ENCODE results near the gene MYADML2.
"Not testable (repeated sequence)": the region's sequence is repeated elsewhere in the genome, so short reads cannot be mapped to it uniquely, and the experiment has no call there.

MYADML2 gene

GRCh38 chr17:81984773-81985410, 37.9 kb upstream of the MYADML2 start:
- H3K4me3 ChIP-seq (ENCODE audit: low read length), result no peak overlapping the region

GRCh38 chr17:81983639-81984373, 36.8 kb upstream of the MYADML2 start:
- no peak overlapping the region for H3K4me3 ChIP-seq (ENCODE audit: low read length)
- H3K4me1 ChIP-seq (ENCODE audit: insufficient read depth, low read length), result no peaks in the 10 kb centered on the region
- no peaks in the 10 kb centered on the region for H3K27me3 ChIP-seq (ENCODE audit: insufficient read depth, low read length)
- H3K36me3 ChIP-seq (ENCODE audit: insufficient read depth, low read length), result peaks cover 36% of the 10 kb centered on the region
- H2AFZ ChIP-seq (ENCODE audit: low read depth, low read length), result no peak overlapping the region
- H3K9me3 ChIP-seq (ENCODE audit: low read length), result no peaks in the 10 kb centered on the region

More at GRCh38 chr17:81984773-81985410, 37.9 kb upstream of the MYADML2 start:
- H3K9me3 ChIP-seq (ENCODE audit: low read length), result peaks cover 2% of the 10 kb centered on the region
- H2AFZ ChIP-seq (ENCODE audit: low read depth, low read length), result no peak overlapping the region
- peaks cover 36% of the 10 kb centered on the region for H3K36me3 ChIP-seq (ENCODE audit: insufficient read depth, low read length)
- no peaks in the 10 kb centered on the region for H3K27me3 ChIP-seq (ENCODE audit: insufficient read depth, low read length)
- H3K4me1 ChIP-seq (ENCODE audit: insufficient read depth, low read length), result no peaks in the 10 kb centered on the region

GRCh38 chr17:81983011-81983638, 36.1 kb upstream of the MYADML2 start:
- peaks cover 36% of the 10 kb centered on the region for H3K36me3 ChIP-seq (ENCODE audit: insufficient read depth, low read length)
- peaks cover 3% of the 10 kb centered on the region for H3K4me1 ChIP-seq (ENCODE audit: insufficient read depth, low read length)
- no peak overlapping the region for H2AFZ ChIP-seq (ENCODE audit: low read depth, low read length)
- no peaks in the 10 kb centered on the region for H3K27me3 ChIP-seq (ENCODE audit: insufficient read depth, low read length)
- no peak overlapping the region for H3K4me3 ChIP-seq (ENCODE audit: low read length)
- H3K9me3 ChIP-seq (ENCODE audit: low read length), result no peaks in the 10 kb centered on the region

GRCh38 chr17:81981511-81981910, 34.5 kb upstream of the MYADML2 start:
- H3K4me3 ChIP-seq (ENCODE audit: low read length); H3K4me1 ChIP-seq (ENCODE audit: insufficient read depth, low read length); H2AFZ ChIP-seq (ENCODE audit: low read depth, low read length); H3K27me3 ChIP-seq (ENCODE audit: insufficient read depth, low read length); H3K9me3 ChIP-seq (ENCODE audit: low read length): not testable (repeated sequence)
- peaks cover 32% of the 10 kb centered on the region for H3K36me3 ChIP-seq (ENCODE audit: insufficient read depth, low read length)

- Histone ChIP-seq H3K4me3 (ENCODE audit: low read length) (no peak overlapping the region), H3K27me3 (ENCODE audit: insufficient read depth, low read length) (no peaks in the 10 kb centered on the region), H3K4me1 (ENCODE audit: insufficient read depth, low read length) (peaks cover 9% of the 10 kb centered on the region), H3K36me3 (ENCODE audit: insufficient read depth, low read length) (peaks cover 28% of the 10 kb centered on the region), H3K9me3 (ENCODE audit: low read length) (no peaks in the 10 kb centered on the region), H2AFZ (ENCODE audit: low read depth, low read length) (no peak overlapping the region)
These were observed 33.8 kb upstream of the MYADML2 start for GRCh38 chr17:81980707-81981343.

GRCh38 chr17:81980122-81980521, 33.1 kb upstream of the MYADML2 start:
- no peak overlapping the region for H2AFZ ChIP-seq (ENCODE audit: low read depth, low read length)
- H3K4me3 ChIP-seq (ENCODE audit: low read length), result no peak overlapping the region
- H3K36me3 ChIP-seq (ENCODE audit: insufficient read depth, low read length), result peaks cover 22% of the 10 kb centered on the region
- H3K27me3 ChIP-seq (ENCODE audit: insufficient read depth, low read length), result no peaks in the 10 kb centered on the region
- H3K4me1 ChIP-seq (ENCODE audit: insufficient read depth, low read length), result peaks cover 9% of the 10 kb centered on the region
- H3K9me3 ChIP-seq (ENCODE audit: low read length), result no peaks in the 10 kb centered on the region

GRCh38 chr17:81978524-81979298, 31.7 kb upstream of the MYADML2 start:
- Histone ChIP-seq H2AFZ (ENCODE audit: low read depth, low read length) (no peak overlapping the region), H3K9me3 (ENCODE audit: low read length) (no peaks in the 10 kb centered on the region), H3K4me1 (ENCODE audit: insufficient read depth, low read length) (peaks cover 9% of the 10 kb centered on the region), H3K4me3 (ENCODE audit: low read length) (peak overlapping the region; percentile 57), H3K27me3 (ENCODE audit: insufficient read depth, low read length) (no peaks in the 10 kb centered on the region), H3K36me3 (ENCODE audit: insufficient read depth, low read length) (peaks cover 15% of the 10 kb centered on the region)

- Histone ChIP-seq H3K27me3 (ENCODE audit: insufficient read depth, low read length) (no peaks in the 10 kb centered on the region), H2AFZ (ENCODE audit: low read depth, low read length) (peak within 1 kb of the TSS; percentile 92), H3K36me3 (ENCODE audit: insufficient read depth, low read length) (peaks cover 9% of the 10 kb centered on the region), H3K4me1 (ENCODE audit: insufficient read depth, low read length) (peaks cover 9% of the 10 kb centered on the region), H3K9me3 (ENCODE audit: low read length) (peaks cover 3% of the 10 kb centered on the region), H3K4me3 (ENCODE audit: low read length) (peak within 1 kb of the TSS; percentile 57)
These were observed 30.3 kb upstream of the MYADML2 start, which contains the start of gene ASPSCR1 for GRCh38 chr17:81977211-81977808. ASPSCR1 (plus strand) TSS chr17:81977629; CDS start chr17:81977647, 18 bp downstream.

GRCh38 chr17:81976332-81977210, 29.5 kb upstream of the MYADML2 start:
- Histone ChIP-seq H2AFZ (ENCODE audit: low read depth, low read length) (peak overlapping the region; percentile 92), H3K27me3 (ENCODE audit: insufficient read depth, low read length) (no peaks in the 10 kb centered on the region), H3K36me3 (ENCODE audit: insufficient read depth, low read length) (peaks cover 9% of the 10 kb centered on the region)

GRCh38 chr17:81973432-81973831, 26.4 kb upstream of the MYADML2 start:
- Histone ChIP-seq H3K4me1 (ENCODE audit: insufficient read depth, low read length) (peaks cover 10% of the 10 kb centered on the region), H3K9me3 (ENCODE audit: low read length) (peaks cover 3% of the 10 kb centered on the region), H2AFZ (ENCODE audit: low read depth, low read length) (no peak overlapping the region), H3K4me3 (ENCODE audit: low read length) (no peak overlapping the region), H3K27me3 (ENCODE audit: insufficient read depth, low read length) (no peaks in the 10 kb centered on the region), H3K36me3 (ENCODE audit: insufficient read depth, low read length) (no peaks in the 10 kb centered on the region)

More at GRCh38 chr17:81976332-81977210, 29.5 kb upstream of the MYADML2 start:
- H3K9me3 ChIP-seq (ENCODE audit: low read length), result peaks cover 3% of the 10 kb centered on the region
- peak overlapping the region; percentile 57 for H3K4me3 ChIP-seq (ENCODE audit: low read length)
- H3K4me1 ChIP-seq (ENCODE audit: insufficient read depth, low read length), result peaks cover 9% of the 10 kb centered on the region

GRCh38 chr17:81968850-81969812, 22.1 kb upstream of the MYADML2 start:
- peaks cover 3% of the 10 kb centered on the region for H3K9me3 ChIP-seq (ENCODE audit: low read length)
- no peak overlapping the region for H2AFZ ChIP-seq (ENCODE audit: low read depth, low read length)
- H3K4me1 ChIP-seq (ENCODE audit: insufficient read depth, low read length), result peaks cover 33% of the 10 kb centered on the region
- H3K4me3 ChIP-seq (ENCODE audit: low read length), result no peak overlapping the region
- peaks cover 6% of the 10 kb centered on the region for H3K27me3 ChIP-seq (ENCODE audit: insufficient read depth, low read length)
- H3K36me3 ChIP-seq (ENCODE audit: insufficient read depth, low read length), result no peaks in the 10 kb centered on the region

All from neuron (in vitro differentiated cells).